Lower lobe of right lung (tissue), 2 donors: ENCODE data around the gene ACBD6. TPM values are rescaled to one million over a fixed set of nuclear protein-coding genes. Genes with fewer than 3 reads are reported as not detected.

ENCODE experiments used
- ATAC-seq, 2 donors: fragments of 200-7000 bp; cut with Tn5 transposase; one replicate each; pipeline ENCODE4 v1.9.1; 2020 to 2022; ENCODE audit warnings: mild to moderate bottlenecking in 2 of 2, moderate library complexity in 2 of 2
- DNase-seq: peaks from one replicate; pipeline ENCODE4 v3.0.0-alpha.2; 2020
- H3K27ac ChIP-seq: fragments of 200-600 bp; one replicate; pipeline ENCODE4 v1.8.0; 2022
- H3K27me3 ChIP-seq: fragments of 200-600 bp; one replicate; pipeline ENCODE4 v1.8.0; 2022; ENCODE audit warnings: low read depth
- H3K36me3 ChIP-seq: fragments of 200-600 bp; one replicate; pipeline ENCODE4 v1.8.0; 2022; ENCODE audit warnings: mild to moderate bottlenecking
- H3K4me1 ChIP-seq: fragments of 200-600 bp; one replicate; pipeline ENCODE4 v1.8.0; 2022
- H3K4me3 ChIP-seq: fragments of 200-600 bp; one replicate; pipeline ENCODE4 v1.8.0; 2022; ENCODE audit warnings: mild to moderate bottlenecking
- H3K9me3 ChIP-seq: fragments of 200-600 bp; one replicate; pipeline ENCODE4 v1.8.0; 2022
- intact Hi-C: fragments of 100-400 bp; cut with DNase I; formaldehyde crosslinking; loops from one replicate; pipeline ENCODE4 v1.11.0; 2022
- total RNA-seq: library from RNA; stranded (reverse); fragmentation: NEBNext Ultra II Directional; extraction: Animal tissue kit (Norgen Biotek cat#: 25700); gene quantifications from one replicate; pipeline ENCODE4 v1.2.1, GENCODE V29; 2021
- TF ChIP-seq, protein P1 (sequence below): fragments of 200-600 bp; IDR thresholded peaks from one replicate; pipeline ENCODE4 v1.8.0; 2022; ENCODE audit warnings: antibody characterized with exemption, mild to moderate bottlenecking
- donor health status: DM: no; HTN: yes; CAD: no; lungs with severe emphysema.

ACBD6 gene
- total RNA-seq, 1 donor from 2014 or later: 37.4 TPM

DNA sequence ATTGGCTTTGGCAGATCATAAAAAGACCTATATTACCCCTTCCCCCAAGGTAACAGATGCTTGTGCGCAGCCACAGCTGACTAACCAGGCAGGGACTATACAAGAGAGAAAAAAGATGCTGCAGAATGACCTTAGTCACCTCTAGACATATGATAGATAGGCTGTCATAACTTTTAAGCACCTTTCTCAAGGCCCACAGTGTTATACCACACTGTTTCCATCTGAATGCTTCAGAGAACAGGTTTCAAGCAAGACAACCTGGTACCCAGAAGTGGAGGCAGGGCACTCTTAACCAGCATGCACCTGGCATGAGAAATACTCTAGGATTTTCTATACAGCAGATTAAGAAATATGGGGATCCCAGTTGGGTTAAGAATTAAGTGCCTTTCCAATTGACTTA, 43.6 kb upstream of the ACBD6 start:
- H3K27me3 ChIP-seq: no peaks in the 10 kb centered on the region
- TF ChIP-seq, protein P1, sequence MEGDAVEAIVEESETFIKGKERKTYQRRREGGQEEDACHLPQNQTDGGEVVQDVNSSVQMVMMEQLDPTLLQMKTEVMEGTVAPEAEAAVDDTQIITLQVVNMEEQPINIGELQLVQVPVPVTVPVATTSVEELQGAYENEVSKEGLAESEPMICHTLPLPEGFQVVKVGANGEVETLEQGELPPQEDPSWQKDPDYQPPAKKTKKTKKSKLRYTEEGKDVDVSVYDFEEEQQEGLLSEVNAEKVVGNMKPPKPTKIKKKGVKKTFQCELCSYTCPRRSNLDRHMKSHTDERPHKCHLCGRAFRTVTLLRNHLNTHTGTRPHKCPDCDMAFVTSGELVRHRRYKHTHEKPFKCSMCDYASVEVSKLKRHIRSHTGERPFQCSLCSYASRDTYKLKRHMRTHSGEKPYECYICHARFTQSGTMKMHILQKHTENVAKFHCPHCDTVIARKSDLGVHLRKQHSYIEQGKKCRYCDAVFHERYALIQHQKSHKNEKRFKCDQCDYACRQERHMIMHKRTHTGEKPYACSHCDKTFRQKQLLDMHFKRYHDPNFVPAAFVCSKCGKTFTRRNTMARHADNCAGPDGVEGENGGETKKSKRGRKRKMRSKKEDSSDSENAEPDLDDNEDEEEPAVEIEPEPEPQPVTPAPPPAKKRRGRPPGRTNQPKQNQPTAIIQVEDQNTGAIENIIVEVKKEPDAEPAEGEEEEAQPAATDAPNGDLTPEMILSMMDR: no peak
- ATAC-seq (no peak), DNase-seq (no peak)
- no peaks in the 10 kb centered on the region for H3K4me1 ChIP-seq
- intact Hi-C loops: no loop called here
- no peaks in the 10 kb centered on the region for H3K9me3 ChIP-seq
- no peaks in the 10 kb centered on the region for H3K36me3 ChIP-seq
- no peak overlapping the region for H3K27ac ChIP-seq
- H3K4me3 ChIP-seq: no peak overlapping the region

DNA sequence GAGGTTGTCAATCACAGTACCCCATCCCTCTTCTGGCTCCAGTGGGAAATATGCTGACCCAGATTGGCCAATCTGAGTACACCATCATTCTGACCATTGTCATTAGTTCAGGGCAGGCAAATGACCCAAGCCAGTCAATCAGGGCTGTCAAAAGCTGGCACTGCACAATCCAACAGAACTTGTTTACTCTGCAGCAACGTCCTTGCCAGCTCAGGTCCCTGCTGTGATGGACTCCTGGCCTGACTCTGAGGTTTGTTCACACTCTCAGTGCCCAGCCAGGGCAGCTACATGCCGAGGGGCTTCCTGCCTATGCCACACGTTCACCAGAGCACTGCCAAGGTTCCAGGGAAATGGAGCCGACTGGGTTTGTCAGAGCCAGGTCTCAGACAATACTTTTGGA, 41.7 kb upstream of the ACBD6 start:
- H3K36me3 ChIP-seq: no peaks in the 10 kb centered on the region
- H3K9me3 ChIP-seq: no peaks in the 10 kb centered on the region
- intact Hi-C loops: no loop called here
- ATAC-seq: no peak
- no peaks in the 10 kb centered on the region for H3K27me3 ChIP-seq
- no peak overlapping the region for H3K27ac ChIP-seq
- H3K4me1 ChIP-seq: no peaks in the 10 kb centered on the region
- H3K4me3 ChIP-seq: no peak overlapping the region
- DNase-seq: no peak
- TF ChIP-seq, protein P1: no peak

DNA sequence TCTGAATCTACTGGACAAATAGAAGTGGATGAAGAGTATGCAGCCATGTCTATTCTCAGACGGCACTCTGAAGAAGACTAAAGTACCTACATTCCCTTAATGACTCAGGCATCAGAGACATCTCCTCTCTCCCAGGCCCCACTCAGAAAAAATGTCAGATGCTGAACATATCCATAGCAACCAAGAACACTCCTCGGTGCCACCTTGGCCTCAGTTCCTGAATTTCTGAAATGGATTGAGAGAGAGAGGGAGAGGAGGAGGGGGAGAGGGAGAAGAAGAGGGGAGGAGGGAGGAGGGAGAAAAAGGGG, 40.4 kb upstream of the ACBD6 start:
- Histone ChIP-seq H3K27me3 (no peaks in the 10 kb centered on the region), H3K36me3 (no peaks in the 10 kb centered on the region), H3K4me1 (no peaks in the 10 kb centered on the region), H3K4me3 (no peak overlapping the region), H3K27ac (peak overlapping the region; percentile 11), H3K9me3 (no peaks in the 10 kb centered on the region)
- DNase-seq (no peak), ATAC-seq (no peak)
- TF ChIP-seq, protein P1: no peak
- intact Hi-C loops: no loop called here

DNA sequence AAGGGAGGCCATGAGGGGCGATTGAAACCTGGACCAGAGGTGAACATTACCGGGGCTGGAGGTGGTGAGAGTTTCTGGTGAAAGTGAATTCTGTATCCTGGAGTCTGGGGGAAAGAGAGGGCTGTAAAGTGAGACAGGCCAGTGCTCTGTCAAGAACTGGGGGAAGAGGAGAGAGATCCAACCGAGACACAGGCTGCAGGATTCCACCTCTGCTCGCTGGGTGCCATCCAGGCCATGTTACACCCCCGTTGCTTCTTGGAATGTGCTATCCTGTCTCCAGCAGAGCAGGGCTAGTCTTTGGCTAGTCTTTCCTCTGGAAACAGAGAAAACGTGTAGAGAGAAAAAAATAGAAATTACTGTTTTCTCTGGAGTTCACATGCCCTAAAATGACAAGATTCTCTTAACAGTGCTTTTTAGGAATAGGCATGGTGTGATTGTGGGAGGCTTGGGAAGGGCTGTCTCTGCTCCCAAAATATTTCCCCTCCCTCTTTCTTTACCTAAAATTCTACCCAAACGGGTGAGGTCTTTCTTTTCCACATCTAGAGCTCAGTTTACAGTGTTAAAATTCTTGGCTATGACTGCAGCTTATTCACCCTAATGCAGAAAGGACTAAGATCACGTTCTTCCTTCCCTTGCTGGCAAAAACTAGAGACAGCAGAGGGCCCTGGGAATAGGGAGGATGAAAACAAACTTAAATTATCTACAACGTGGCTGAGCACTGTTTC, 39.9 kb upstream of the ACBD6 start:
- ATAC-seq (no peak), DNase-seq (no peak)
- intact Hi-C loops: no loop called here
- Histone ChIP-seq H3K9me3 (no peaks in the 10 kb centered on the region), H3K4me1 (no peaks in the 10 kb centered on the region), H3K36me3 (no peaks in the 10 kb centered on the region), H3K4me3 (no peak overlapping the region), H3K27ac (peak overlapping the region; percentile 11), H3K27me3 (no peaks in the 10 kb centered on the region)
- TF ChIP-seq, protein P1: no peak

DNA sequence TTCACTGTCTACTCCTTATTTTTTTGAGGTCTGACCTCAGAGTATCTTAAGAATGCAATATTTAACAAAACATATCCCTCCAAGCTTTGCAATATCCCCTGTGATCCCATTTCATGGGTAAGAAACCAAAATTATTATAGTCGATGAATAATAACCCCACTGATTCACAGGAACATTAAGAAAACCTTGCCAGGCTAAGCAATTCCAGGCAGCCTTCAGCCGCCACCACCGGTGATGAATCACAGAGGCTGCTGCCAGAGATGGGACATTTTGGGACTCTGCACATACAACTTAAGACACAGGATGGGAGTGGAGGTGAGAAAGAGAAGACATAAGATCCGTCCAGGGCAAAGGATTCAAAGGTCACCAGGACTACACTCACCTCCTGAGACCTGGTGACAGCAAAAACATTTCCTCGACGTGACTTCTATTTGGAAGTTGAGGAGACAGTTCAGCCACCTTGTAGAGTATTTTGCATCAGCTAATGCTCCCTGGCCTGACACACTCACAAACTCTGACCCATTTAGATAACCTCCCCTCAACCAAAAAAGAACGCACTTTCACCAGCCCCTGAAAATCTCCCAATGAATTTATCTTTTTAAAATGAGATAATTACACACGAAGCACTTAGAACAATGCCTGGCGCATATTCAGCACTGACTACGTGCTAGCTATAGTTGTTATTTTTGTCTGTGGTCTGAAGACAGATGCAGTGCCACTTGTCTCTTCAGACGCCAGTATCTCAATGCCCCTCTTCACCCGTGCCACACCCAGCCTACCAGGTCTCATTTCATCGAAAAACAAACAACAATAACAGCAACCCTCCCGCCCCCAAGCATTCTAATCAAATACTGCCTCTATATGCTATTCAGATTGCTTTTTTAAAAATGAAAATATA, 38.6 kb upstream of the ACBD6 start:
- no peak overlapping the region for H3K27ac ChIP-seq
- TF ChIP-seq, protein P1: no peak
- H3K4me3 ChIP-seq: no peak overlapping the region

More for the DNA sequence above, 38.6 kb upstream of the ACBD6 start:
- DNase-seq (no peak), ATAC-seq (no peak)
- Histone ChIP-seq H3K36me3 (no peaks in the 10 kb centered on the region), H3K9me3 (no peaks in the 10 kb centered on the region), H3K27me3 (no peaks in the 10 kb centered on the region), H3K4me1 (no peaks in the 10 kb centered on the region)
- intact Hi-C loops: no loop called here
